GM19193 (cell line): ENCODE measurements around the gene PPP4R2.

Source experiments
- POLR2A ChIP-seq: IDR thresholded peaks from 4 replicates; pipeline ENCODE4 v1.6.1; 2011; ENCODE audit not compliant: insufficient read depth, insufficient read length; ENCODE audit errors: extremely low read depth

The PPP4R2 gene

DNA sequence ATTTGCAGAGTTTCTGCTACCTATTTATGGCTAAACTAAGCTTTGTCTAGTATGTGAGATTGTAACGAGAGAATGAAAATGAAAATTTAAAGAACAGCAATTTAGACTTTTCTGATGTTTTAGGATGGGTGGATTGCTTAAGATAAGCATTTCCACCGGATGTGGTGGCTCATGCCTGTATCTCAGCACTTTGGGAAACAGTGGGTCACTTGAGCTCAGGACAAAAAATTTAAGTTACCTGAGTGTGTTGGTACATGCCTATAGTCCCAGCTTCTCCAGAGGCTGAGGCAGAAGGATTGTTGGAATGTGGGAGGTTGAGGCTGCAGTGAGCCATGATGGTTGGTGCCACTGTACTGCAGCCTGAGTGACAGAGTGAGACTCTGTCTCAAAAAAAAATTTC, 3.3 kb downstream of the PPP4R2 start:
- no peak for TF ChIP-seq POLR2A

DNA sequence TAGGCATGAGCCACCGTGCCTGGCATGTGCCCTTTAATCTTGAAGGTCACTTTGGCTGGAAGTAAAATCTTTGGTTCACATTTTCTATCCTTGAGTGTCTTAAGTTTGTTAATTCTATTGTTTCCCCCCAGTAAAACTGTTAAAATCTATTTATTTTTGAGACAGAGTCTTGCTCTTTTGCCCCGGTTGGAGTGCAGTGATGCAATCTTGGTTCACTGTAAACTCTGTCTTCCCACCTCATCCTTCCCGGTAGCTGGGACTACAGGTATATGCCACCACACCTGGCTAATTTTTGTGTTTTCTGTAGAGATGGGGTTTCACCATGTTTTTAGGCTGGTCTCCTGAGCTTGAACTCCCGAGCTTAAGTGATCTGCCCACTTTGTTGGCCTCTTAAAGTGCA, 7.7 kb downstream of the PPP4R2 start:
- TF ChIP-seq POLR2A, result no peak

DNA sequence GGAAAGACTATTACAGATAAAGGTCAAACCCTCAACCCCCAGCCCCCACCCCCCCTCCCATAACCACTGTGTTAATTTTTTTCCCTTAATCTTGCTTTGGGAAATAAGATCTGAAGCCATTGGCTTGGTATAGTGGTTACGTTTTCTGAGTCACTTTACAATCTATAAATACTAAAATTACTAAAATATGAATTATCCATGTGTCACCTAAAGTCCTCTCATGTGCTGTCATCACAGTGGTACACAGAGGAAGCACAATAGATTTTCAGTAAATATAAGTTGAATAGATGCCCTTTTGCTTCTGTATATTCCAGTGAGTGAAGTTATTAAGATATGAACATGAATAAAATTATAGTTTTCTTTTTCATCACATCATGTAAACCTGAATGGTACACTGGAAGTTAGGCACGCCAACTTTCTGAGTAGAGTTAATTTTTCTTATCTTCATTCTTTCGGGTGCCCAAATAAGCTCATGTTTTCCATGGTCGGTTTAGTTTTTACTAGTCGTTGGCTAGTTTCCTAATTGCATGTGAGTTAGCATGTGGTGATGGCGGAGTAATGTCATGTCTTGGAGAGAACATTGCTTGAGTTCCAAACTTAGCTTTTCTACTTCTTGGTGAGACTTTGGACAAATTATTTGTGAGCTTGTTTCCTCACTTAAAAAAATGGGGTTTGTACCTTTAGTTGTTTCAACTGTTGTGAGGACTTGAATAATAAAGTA, 11.5 kb downstream of the PPP4R2 start:
- no peak for TF ChIP-seq POLR2A

DNA sequence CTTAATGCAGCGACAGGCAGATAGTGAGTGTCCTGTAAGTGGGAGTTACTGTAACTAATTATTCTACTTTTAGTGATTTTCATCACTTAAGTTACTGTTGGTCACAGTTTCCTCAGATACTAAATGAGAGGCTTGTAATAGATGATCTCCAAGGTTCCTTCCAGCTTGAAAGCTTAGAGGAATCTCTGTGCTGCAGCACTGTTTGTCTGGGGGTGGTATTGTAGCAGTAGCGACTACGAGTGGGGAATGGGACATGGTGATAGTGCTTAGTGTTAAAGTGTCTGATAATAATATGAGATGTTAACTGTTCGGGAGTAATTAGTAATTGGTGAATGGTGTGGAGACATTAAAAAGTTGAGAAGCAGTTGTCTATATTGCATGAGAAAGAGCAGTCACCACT, 12.4 kb downstream of the PPP4R2 start:
- TF ChIP-seq POLR2A, result no peak

DNA sequence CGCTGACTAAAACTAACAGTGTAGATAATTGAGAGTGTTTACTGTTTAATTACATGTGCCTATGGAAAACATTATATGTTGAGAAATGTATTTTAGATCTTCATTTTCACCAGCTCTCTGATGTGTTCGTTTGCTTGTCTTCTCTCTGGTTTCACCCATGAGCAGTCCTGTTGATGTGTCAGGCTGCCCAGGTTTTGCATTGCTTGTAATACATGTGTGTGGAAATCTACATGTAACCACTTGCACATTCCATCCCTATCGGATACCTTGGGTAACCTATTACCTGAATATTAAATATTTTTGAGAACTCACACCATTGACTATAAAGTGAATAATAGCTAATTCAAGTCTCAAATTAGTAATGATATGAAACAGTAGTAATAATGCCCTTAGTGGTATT, 13.1 kb downstream of the PPP4R2 start:
- TF ChIP-seq POLR2A, result no peak

DNA sequence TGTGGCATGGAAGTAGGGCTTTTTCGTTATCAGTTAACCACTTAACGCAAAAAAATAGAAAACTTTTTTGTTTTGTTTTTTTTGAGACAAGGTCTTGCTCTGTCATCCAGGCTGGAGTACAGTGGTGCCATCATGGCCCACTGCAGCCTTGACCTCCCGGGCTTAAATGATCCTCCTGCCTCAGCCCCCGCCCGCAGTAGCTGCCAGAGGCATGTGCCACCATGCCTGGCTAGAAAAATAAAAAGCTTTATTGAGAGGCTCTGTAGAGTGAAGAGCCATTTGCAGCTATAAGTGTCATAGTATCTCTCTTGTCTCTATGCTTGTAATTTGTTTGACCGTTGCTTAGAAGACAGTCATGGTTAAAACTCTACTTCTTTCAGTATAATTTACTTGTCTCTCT, 13.5 kb downstream of the PPP4R2 start:
- TF ChIP-seq POLR2A, result no peak

DNA sequence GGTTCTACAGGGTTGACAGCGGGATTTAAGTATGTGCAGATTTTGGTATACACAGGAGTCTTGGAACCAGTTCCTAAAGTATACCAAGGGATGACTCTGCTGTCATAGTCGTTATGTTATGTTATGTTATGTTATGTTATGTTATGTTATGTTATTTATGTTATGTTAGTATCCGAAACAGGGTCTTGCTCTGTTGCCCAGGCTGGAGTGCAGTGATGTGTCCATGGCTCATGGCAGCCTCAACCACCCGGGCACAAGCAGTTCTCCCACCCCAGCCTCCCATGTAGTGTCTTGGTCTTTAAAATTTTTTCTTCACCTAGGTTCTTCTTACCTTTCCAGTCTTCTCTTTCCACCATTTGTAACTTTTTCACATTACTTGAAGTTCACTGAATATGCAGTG, 21.7 kb downstream of the PPP4R2 start:
- TF ChIP-seq POLR2A, result no peak

DNA sequence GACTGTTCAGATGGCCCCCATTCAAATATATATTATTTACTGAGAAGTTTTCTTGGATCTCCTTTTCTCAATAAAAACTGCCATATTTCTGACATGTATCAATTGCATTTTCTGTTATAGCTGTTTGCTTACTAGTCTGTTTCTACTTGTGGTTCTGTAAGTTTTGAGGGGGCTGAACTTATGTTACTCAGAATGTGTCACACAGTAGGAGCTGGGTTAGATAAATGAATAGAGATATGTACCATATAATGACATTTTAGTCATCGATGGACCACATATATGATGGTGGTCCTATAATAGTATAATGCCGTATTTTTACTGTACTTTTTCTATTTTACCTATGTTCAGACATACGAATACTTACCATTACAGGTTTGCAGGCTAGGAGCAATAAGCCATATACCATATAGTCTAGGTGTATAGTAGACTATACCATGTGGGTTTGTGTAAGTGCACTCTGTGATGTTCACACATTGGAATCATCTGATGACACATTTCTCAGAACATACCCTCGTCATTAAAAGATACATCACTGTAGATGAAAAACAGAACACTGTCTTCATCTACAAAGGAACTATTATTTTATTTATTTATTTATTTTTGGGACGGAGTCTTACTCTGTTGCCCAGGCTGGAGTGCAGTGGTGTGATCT, 22.3 kb downstream of the PPP4R2 start:
- TF ChIP-seq POLR2A, result no peak

DNA sequence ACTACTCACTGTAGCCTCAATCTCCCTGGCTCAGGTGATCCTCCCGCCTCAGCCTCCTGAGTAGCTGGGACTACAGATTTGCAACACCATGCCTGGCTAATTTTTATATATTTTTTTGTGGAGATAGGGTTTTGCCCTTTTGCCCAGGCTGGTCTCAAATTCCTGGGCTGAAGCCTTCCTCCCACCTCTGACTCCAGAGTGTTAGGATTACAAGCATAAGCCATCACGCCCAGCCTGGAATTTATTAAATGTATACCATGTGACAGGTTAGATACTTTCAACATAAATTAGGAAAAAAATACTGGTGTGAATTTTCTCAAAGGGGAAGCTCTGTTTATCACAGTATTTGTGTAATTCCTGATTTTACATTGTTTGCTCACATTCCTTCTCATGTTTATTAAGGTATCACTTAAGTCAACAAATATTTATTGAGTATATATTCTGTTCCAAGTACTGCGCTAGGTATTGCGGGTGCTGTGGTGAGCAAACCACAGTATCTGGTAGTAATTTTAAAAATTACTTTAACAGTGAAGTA, 24.8 kb downstream of the PPP4R2 start:
- TF ChIP-seq POLR2A, result no peak

DNA sequence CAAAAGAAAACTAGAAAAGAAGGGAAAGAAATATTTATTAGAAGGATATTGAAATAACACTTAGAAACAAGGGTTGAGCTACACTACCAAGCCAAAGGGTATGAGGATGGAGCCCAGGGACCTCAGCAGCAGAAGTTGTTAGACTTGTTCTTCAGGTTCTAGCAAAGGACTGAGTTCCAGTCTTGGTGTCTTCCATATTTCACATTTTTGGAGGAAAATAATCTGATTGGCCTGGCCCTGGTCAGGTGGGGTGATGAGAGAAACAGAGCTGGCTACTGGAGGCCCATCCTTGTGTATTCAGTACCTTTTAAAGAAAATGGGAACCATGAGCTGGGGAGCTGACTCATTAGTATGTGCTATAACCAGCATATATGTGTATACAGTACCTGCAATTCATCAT, 28.2 kb downstream of the PPP4R2 start:
- TF ChIP-seq POLR2A, result no peak

DNA sequence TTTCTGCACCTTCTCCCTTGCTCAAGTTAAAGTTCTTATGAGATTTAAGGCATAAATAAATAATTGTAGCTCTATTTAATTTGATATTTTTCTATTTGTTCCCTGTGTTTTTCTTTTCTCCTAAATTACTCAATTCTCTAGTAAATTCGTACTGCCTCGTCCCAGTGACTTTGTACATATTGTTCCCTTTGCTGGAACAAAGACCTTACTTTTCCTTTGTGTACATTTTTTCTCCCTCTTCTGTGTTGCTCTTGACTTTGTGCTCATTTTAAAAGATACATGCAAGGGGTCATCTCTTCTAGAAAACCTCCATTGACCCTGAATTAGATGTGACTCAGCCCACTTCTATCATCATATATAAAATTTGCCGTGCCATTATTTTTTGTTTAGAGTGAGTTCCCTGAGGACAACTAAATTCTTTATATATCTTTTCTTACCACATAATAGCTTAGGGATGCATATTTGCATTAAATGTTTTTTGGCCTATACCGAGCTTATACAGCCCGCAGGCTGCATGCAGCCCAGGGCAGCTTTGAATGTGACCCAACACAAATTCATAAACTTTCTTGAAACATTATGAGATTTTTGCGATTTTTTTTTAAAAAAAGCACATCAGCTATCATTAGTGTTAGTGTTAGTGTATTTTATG, 29.6 kb downstream of the PPP4R2 start:
- no peak for TF ChIP-seq POLR2A

DNA sequence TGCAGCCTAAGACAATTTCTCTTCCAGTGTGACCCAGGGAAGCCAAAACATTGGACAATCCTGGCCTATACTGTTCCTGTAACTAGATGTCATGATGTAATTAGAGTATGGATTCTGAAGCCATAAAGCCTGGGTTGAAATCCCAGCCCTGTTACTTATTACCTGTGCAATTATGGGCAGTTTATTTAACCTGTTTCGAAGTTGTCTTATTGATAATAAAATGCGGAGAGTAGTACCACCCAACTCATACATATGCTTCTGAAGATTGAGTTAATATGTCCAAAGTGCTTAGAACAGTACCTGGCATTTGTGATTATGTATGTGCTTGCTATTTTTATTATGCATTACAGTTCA, 30.1 kb downstream of the PPP4R2 start:
- TF ChIP-seq POLR2A, result no peak

DNA sequence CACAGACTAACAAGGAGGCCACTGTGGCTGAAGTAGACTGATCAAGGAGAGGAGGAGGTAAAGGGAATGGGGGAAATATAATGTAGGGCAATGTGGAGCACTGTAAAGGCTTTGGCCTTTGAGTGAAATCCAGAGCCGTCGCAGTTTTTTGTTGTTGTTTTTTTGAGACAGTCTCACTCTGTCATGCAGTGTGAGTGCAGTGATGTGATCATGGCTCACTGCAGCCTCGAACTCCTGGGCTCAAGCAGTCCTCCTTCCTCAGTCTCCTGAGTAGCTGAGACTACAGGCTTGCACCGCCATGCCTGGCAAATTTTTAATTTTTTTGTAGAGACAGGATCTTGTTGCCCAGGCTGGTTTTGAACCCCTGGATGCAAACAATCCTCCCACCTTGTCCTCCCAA, 32.2 kb downstream of the PPP4R2 start:
- TF ChIP-seq POLR2A, result no peak

DNA sequence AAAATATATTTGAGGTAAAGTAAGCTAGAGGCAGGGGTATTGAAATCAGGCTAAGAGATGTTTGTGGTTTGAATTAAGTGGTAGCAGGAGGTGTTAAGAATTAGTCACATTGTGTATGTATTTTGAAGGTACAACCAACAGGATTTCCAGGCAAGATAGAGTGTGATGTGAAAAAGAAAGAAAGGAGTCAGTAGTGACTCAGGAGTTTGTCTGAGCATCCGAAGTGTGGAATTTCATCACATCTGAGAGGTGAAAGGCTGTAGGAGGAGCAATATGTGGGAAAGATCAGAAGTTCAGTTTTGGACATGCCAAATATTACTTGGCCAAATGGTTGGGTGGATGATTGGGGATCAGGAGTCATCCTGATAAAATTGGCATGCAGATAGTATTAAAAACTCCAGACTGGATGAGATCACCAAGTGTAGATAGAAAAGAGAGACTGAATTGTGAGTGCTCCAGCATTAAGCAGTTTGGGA, 32.7 kb downstream of the PPP4R2 start:
- no peak for TF ChIP-seq POLR2A

DNA sequence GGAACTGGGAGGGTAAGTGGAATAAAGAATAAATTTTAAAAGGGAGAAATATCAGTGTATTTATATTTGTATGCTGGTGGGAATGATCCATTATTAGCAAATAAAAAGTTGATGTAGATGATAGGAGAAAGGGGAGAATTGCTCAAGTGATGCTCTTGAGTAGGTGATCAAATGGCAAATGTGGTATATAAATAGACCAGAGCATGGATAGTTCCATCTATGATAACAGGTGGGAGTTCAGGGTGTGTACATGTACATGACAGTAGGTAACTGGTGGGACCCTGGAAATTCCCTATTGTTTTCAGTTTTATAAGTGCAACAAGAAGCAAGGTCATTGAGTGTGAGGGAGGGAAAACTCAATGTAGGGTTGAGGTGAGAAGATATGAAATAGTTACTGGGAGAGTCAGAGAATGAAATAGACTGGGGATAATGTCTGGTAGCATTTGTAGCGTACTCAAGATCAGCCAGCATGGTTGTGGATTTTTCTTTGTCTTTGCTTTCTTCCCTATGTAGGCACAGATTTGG, 33.5 kb downstream of the PPP4R2 start:
- no peak for TF ChIP-seq POLR2A
